Measurements from ENCODE around the gene RECQL.

GRCh38 chr12:21505888-21506287 lies 4.5 kb upstream of the RECQL start:
- TF ChIP-seq, protein P1, sequence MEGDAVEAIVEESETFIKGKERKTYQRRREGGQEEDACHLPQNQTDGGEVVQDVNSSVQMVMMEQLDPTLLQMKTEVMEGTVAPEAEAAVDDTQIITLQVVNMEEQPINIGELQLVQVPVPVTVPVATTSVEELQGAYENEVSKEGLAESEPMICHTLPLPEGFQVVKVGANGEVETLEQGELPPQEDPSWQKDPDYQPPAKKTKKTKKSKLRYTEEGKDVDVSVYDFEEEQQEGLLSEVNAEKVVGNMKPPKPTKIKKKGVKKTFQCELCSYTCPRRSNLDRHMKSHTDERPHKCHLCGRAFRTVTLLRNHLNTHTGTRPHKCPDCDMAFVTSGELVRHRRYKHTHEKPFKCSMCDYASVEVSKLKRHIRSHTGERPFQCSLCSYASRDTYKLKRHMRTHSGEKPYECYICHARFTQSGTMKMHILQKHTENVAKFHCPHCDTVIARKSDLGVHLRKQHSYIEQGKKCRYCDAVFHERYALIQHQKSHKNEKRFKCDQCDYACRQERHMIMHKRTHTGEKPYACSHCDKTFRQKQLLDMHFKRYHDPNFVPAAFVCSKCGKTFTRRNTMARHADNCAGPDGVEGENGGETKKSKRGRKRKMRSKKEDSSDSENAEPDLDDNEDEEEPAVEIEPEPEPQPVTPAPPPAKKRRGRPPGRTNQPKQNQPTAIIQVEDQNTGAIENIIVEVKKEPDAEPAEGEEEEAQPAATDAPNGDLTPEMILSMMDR (IDR thresholded peaks at IDR 0.05): no peak
- TF ChIP-seq FOSL2 (IDR thresholded peaks at IDR 0.05; ENCODE audit: borderline replicate concordance, low read depth): no peak
- TF ChIP-seq REST (IDR thresholded peaks at IDR 0.05; ENCODE audit: low read depth, low read length): no peak
- no peak for TF ChIP-seq SIN3A (IDR thresholded peaks at IDR 0.05; ENCODE audit: borderline replicate concordance, low read depth, low read length)
- TF ChIP-seq YY1 (IDR thresholded peaks at IDR 0.05; ENCODE audit: low read depth): no peak
- TF ChIP-seq EP300 (IDR thresholded peaks at IDR 0.05; ENCODE audit: borderline replicate concordance in 1 of 2, low read depth in 1 of 2, low read length in 1 of 2): no peak
- TF ChIP-seq ZBTB33 (IDR thresholded peaks at IDR 0.05; ENCODE audit: borderline replicate concordance, low read depth): no peak
- no peak for TF ChIP-seq MXI1 (IDR thresholded peaks at IDR 0.05; ENCODE audit: low read depth, low read length)
- TF ChIP-seq EZH2phosphoT487 (IDR thresholded peaks at IDR 0.05; ENCODE audit: borderline replicate concordance, low read depth): no peak
- no peak for TF ChIP-seq SMC3 (IDR thresholded peaks at IDR 0.05; ENCODE audit: low read depth, low read length)
- TF ChIP-seq POLR2AphosphoS5 (IDR thresholded peaks at IDR 0.05; ENCODE audit: low read depth, low read length): no peak
- TF ChIP-seq TCF12 (IDR thresholded peaks at IDR 0.05): no peak
- TF ChIP-seq GABPA (IDR thresholded peaks at IDR 0.05; ENCODE audit: low read depth): no peak

All from SK-N-SH (cell line).